AG04450 (cell line): ENCODE measurements around the gene SLC35F3. TPM values are rescaled to one million over a fixed set of nuclear protein-coding genes. Genes with fewer than 3 reads are reported as not detected.

Experiments
- CTCF ChIA-PET: fragments of 300-600, 350-600 bp; formaldehyde crosslinking; extraction: SDS; loops from one replicate; lab custom pipeline; 2022; ENCODE audit warnings: antibody characterized with exemption, inconsistent platforms; lab: Charles Lee
- POLR2A ChIA-PET: fragments of 350-600 bp; formaldehyde crosslinking; extraction: SDS; loops from one replicate; lab custom pipeline; 2021; ENCODE audit warnings: antibody characterized with exemption, inconsistent platforms; lab: Yijun Ruan, JAX
- DNase-seq: peaks from one replicate; pipeline ENCODE4 v3.0.0-alpha.2; 2011; ENCODE audit warnings: low read depth, low spot score
- H3K27ac ChIP-seq: one replicate; pipeline ENCODE4 v1.5.1; 2012; ENCODE audit warnings: low read depth, low read length, control low read depth
- H3K27me3 ChIP-seq: one replicate; pipeline ENCODE4 v1.6.0; 2012; ENCODE audit warnings: low read length; ENCODE audit not compliant: control insufficient read depth, insufficient read depth
- H3K4me3 ChIP-seq: 2 replicates; pipeline ENCODE4 v1.5.1; 2011; ENCODE audit warnings: mild to moderate bottlenecking, low read depth, low read length, control low read depth
- H3K9me3 ChIP-seq: 2 replicates; pipeline ENCODE4 v1.5.1; 2012; ENCODE audit warnings: low read length; ENCODE audit not compliant: control insufficient read depth, insufficient read depth
- polyA plus RNA-seq: library from polyadenylated mRNA; depleted of rRNA; stranded (reverse); fragments of >200 nt; gene quantifications from 2 replicates; pipeline ENCODE4 v1.2.3, GENCODE V29; 2011
- TF ChIP-seq, protein P1 (sequence below): IDR thresholded peaks from 2 replicates; pipeline ENCODE4 v1.5.1; 2011; ENCODE audit warnings: low read depth, low read length, control low read depth, inconsistent platforms

SLC35F3 gene
- polyA plus RNA-seq, 1 experiment = 0.04 TPM

GRCh38 chr1:234141006-234141405 is 236.5 kb downstream of the SLC35F3 start:
- TF ChIP-seq, protein P1, sequence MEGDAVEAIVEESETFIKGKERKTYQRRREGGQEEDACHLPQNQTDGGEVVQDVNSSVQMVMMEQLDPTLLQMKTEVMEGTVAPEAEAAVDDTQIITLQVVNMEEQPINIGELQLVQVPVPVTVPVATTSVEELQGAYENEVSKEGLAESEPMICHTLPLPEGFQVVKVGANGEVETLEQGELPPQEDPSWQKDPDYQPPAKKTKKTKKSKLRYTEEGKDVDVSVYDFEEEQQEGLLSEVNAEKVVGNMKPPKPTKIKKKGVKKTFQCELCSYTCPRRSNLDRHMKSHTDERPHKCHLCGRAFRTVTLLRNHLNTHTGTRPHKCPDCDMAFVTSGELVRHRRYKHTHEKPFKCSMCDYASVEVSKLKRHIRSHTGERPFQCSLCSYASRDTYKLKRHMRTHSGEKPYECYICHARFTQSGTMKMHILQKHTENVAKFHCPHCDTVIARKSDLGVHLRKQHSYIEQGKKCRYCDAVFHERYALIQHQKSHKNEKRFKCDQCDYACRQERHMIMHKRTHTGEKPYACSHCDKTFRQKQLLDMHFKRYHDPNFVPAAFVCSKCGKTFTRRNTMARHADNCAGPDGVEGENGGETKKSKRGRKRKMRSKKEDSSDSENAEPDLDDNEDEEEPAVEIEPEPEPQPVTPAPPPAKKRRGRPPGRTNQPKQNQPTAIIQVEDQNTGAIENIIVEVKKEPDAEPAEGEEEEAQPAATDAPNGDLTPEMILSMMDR = no peak
- Histone ChIP-seq H3K4me3 (no peak overlapping the region), H3K9me3 (no peaks in the 10 kb centered on the region), H3K27ac (no peak overlapping the region), H3K27me3 (no peaks in the 10 kb centered on the region)
- ChIA-PET POLR2A (no interaction called here), CTCF (interaction anchor here (1.7 kb wide), 1 partner anchor 16 kb away, joined by 3 read pairs; no protein-coding TSS in a partner anchor)
- DNase-seq = no peak

GRCh38 chr1:234143681-234144080 is 239.2 kb downstream of the SLC35F3 start:
- ChIA-PET CTCF (no interaction called here), POLR2A (no interaction called here)
- TF ChIP-seq, protein P1 = no peak
- no peak for DNase-seq
- Histone ChIP-seq H3K27ac (no peak overlapping the region), H3K9me3 (no peaks in the 10 kb centered on the region), H3K27me3 (no peaks in the 10 kb centered on the region), H3K4me3 (no peak overlapping the region)

DNA sequence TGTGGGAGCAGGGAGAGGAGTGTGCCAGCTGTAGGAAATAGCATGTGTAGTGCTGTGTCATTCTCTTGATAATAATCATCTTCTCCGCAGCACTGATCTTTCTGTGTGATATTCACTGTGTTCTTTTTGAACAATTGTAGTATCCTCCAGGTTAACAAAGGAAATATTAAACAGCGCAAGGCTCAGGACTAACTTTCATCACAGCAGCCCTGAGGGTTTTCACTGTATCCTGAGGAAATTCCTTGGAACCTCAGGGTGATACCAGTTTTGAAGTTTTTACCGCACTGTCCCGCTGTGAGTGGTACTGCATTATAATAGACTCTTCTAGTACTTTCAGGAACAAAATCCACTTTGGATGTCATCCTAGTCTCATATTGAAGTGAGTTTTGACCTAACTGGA is 240.4 kb downstream of the SLC35F3 start:
- TF ChIP-seq, protein P1 = no peak
- no peaks in the 10 kb centered on the region for H3K9me3 ChIP-seq
- H3K4me3 ChIP-seq = no peak overlapping the region
- POLR2A ChIA-PET = no interaction called here
- DNase-seq = no peak
- H3K27me3 ChIP-seq = no peaks in the 10 kb centered on the region
- CTCF ChIA-PET = no interaction called here
- H3K27ac ChIP-seq = no peak overlapping the region

DNA sequence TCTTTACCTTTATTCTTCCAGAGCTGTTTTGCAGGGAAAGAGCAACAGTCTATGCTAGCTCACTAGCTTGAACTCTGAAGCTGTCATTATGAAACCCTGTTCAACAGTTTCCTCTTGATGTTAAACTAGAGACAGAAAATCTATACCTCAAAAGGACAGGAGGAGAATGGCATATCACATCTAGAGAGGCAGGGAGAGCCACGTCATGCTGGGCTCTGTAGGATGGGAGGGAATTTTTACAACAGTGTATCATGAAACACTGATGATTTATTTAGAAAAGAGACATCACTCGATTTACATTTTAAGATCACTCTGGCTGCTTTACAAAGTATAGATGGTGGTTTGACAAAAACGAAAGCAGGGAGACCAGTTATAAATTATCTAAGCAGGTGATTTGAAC is 243.9 kb downstream of the SLC35F3 start:
- TF ChIP-seq, protein P1 = no peak
- ChIA-PET POLR2A (no interaction called here), CTCF (interaction anchor here (1.1 kb wide), 1 partner anchor 162 kb away, joined by 3 read pairs; no protein-coding TSS in a partner anchor)
- H3K4me3 ChIP-seq = no peak overlapping the region
- no peaks in the 10 kb centered on the region for H3K27me3 ChIP-seq
- H3K9me3 ChIP-seq = no peaks in the 10 kb centered on the region
- H3K27ac ChIP-seq = no peak overlapping the region
- DNase-seq = no peak

DNA sequence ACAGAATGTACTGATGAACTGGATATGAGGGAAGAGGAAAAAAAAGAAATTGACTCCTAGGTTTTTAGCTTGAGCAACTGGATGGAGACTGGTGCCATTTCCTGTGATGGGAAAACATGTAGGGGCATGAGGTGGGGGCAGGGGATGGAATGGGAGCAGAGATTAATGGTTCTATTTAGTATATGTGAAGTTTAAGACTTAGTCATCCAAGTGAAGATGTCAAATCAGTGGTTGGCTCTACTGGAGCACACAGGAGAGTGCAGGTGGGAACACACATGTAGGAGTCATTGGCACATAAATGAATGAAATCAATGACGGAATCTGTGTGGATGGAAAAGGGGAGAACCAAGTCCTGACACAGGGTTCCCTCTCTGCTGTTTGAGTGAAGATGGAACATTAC is 244.3 kb downstream of the SLC35F3 start:
- Histone ChIP-seq H3K4me3 (no peak overlapping the region), H3K27ac (no peak overlapping the region), H3K9me3 (no peaks in the 10 kb centered on the region), H3K27me3 (no peaks in the 10 kb centered on the region)
- no peak for DNase-seq
- TF ChIP-seq, protein P1 = no peak
- CTCF ChIA-PET = no interaction called here
- POLR2A ChIA-PET = no interaction called here
